ENCODE results near the gene CDO1. TPM values are rescaled to one million over a fixed set of nuclear protein-coding genes. Genes with fewer than 3 reads are reported as not detected.
A peak's percentile ranks its signal among the peaks of the same experiment; 100 is the strongest.
"Not testable (repeated sequence)": the region's sequence is repeated elsewhere in the genome, so short reads cannot be mapped to it uniquely, and the experiment has no call there.

The CDO1 gene
- total RNA-seq, 2 experiments from 2014 or later, result 0.28 to 0.50 TPM

GRCh38 chr5:115818821-115819220 lies 2.4 kb upstream of the CDO1 start:
- no peak for DNase-seq
- Mint-ChIP-seq H3K27ac (no peak overlapping the region), H3K27me3 (peaks cover 81% of the 10 kb centered on the region), H3K9me3 (no peaks in the 10 kb centered on the region), H3K4me3 (no peak overlapping the region), H3K36me3 (ENCODE audit: low read depth) (no peaks in the 10 kb centered on the region), H3K4me1 (peaks cover 27% of the 10 kb centered on the region)
- ChIA-PET CTCF (no interaction called here), POLR2A (interaction anchor here (1.2 kb wide), 1 partner anchor 22 kb away, joined by 3 read pairs; the partner anchor contains the start of gene ATG12)

GRCh38 chr5:115817386-115817785 lies 927 bp upstream of the CDO1 start:
- peaks cover 84% of the 10 kb centered on the region for H3K27me3 Mint-ChIP-seq
- ChIA-PET CTCF (no interaction called here), POLR2A (no interaction called here)
- H3K27ac Mint-ChIP-seq, result no peak overlapping the region
- DNase-seq, result no peak
- no peaks in the 10 kb centered on the region for H3K9me3 Mint-ChIP-seq
- no peaks in the 10 kb centered on the region for H3K36me3 Mint-ChIP-seq (ENCODE audit: low read depth)
- no peak overlapping the region for H3K4me3 Mint-ChIP-seq
- H3K4me1 Mint-ChIP-seq, result peaks cover 36% of the 10 kb centered on the region

GRCh38 chr5:115815693-115816225 lies 700 bp downstream of the CDO1 start:
- no peak overlapping the region for H3K27ac Mint-ChIP-seq

GRCh38 chr5:115815006-115815692 lies 1.3 kb downstream of the CDO1 start:
- H3K9me3 Mint-ChIP-seq, result no peaks in the 10 kb centered on the region
- no peak for DNase-seq
- no peaks in the 10 kb centered on the region for H3K36me3 Mint-ChIP-seq (ENCODE audit: low read depth)
- H3K4me1 Mint-ChIP-seq, result peaks cover 46% of the 10 kb centered on the region
- CTCF ChIA-PET, result interaction anchor here (3.4 kb wide), 1 partner anchor 180 kb away, joined by 13 read pairs; no protein-coding TSS in a partner anchor
- peaks cover 79% of the 10 kb centered on the region for H3K27me3 Mint-ChIP-seq
- peak overlapping the region; percentile 23 for H3K4me3 Mint-ChIP-seq
- POLR2A ChIA-PET, result interaction anchor here (1.7 kb wide), 1 partner anchor 26 kb away, joined by 5 read pairs; the partner anchor contains the start of genes AP3S1 and ATG12
- H3K27ac Mint-ChIP-seq, result no peak overlapping the region

More at GRCh38 chr5:115815693-115816225, 700 bp downstream of the CDO1 start:
- Mint-ChIP-seq H3K36me3 (ENCODE audit: low read depth) (no peaks in the 10 kb centered on the region), H3K4me1 (peaks cover 40% of the 10 kb centered on the region), H3K27me3 (peaks cover 82% of the 10 kb centered on the region), H3K4me3 (peak overlapping the region; percentile 59), H3K9me3 (no peaks in the 10 kb centered on the region)
- no peak for DNase-seq
- ChIA-PET CTCF (interaction anchor here (0.9 to 3.4 kb wide), 3 partner anchors 12 to 181 kb away, joined by 3 to 13 read pairs (median 3); no protein-coding TSS in a partner anchor), POLR2A (interaction anchor here (0.8 to 1.7 kb wide), 2 partner anchors 23 to 25 kb away, joined by 3 to 5 read pairs; partner anchors contain the start of genes AP3S1 and ATG12)

- H3K27ac Mint-ChIP-seq, result no peak overlapping the region
- peaks cover 61% of the 10 kb centered on the region for H3K4me1 Mint-ChIP-seq
- DNase-seq, result peak; percentile 34
- H3K27me3 Mint-ChIP-seq, result peaks cover 68% of the 10 kb centered on the region
- no peak overlapping the region for H3K4me3 Mint-ChIP-seq
- H3K36me3 Mint-ChIP-seq (ENCODE audit: low read depth), result no peaks in the 10 kb centered on the region
- POLR2A ChIA-PET, result no interaction called here
- CTCF ChIA-PET, result interaction anchor here (3.4 kb wide), 1 partner anchor 179 kb away, joined by 13 read pairs; no protein-coding TSS in a partner anchor
- no peaks in the 10 kb centered on the region for H3K9me3 Mint-ChIP-seq
Measured at GRCh38 chr5:115813719-115814118, 2.7 kb downstream of the CDO1 start.

GRCh38 chr5:115812372-115812771 lies 4.1 kb downstream of the CDO1 start:
- peaks cover 73% of the 10 kb centered on the region for H3K4me1 Mint-ChIP-seq
- H3K27me3 Mint-ChIP-seq, result peaks cover 55% of the 10 kb centered on the region
- DNase-seq, result no peak
- H3K36me3 Mint-ChIP-seq (ENCODE audit: low read depth), result peaks cover 3% of the 10 kb centered on the region
- H3K4me3 Mint-ChIP-seq, result no peak overlapping the region
- H3K27ac Mint-ChIP-seq, result no peak overlapping the region
- ChIA-PET CTCF (interaction anchor here (3.4 kb wide), 1 partner anchor 177 kb away, joined by 13 read pairs; no protein-coding TSS in a partner anchor), POLR2A (no interaction called here)
- H3K9me3 Mint-ChIP-seq, result no peaks in the 10 kb centered on the region

GRCh38 chr5:115811406-115811805 lies 5.1 kb downstream of the CDO1 start:
- H3K9me3 Mint-ChIP-seq, result no peaks in the 10 kb centered on the region
- peaks cover 78% of the 10 kb centered on the region for H3K4me1 Mint-ChIP-seq
- no peak overlapping the region for H3K27ac Mint-ChIP-seq
- no peak overlapping the region for H3K4me3 Mint-ChIP-seq
- ChIA-PET CTCF (interaction anchor here (0.7 kb wide), 1 partner anchor 27 kb away, joined by 3 read pairs; no protein-coding TSS in a partner anchor), POLR2A (no interaction called here)
- DNase-seq, result no peak
- peaks cover 4% of the 10 kb centered on the region for H3K36me3 Mint-ChIP-seq (ENCODE audit: low read depth)
- peaks cover 48% of the 10 kb centered on the region for H3K27me3 Mint-ChIP-seq

- Mint-ChIP-seq H3K36me3 (ENCODE audit: low read depth) (peaks cover 4% of the 10 kb centered on the region), H3K27me3 (peaks cover 44% of the 10 kb centered on the region), H3K27ac (no peak overlapping the region), H3K4me3 (no peak overlapping the region), H3K4me1 (peaks cover 77% of the 10 kb centered on the region), H3K9me3 (no peaks in the 10 kb centered on the region)
- DNase-seq, result no peak
- ChIA-PET POLR2A (interaction anchor here (1.6 to 1.7 kb wide), 2 partner anchors 11 to 30 kb away, joined by 4 to 5 read pairs; no protein-coding TSS in a partner anchor), CTCF (interaction anchor here (0.7 to 1.2 kb wide), 3 partner anchors 23 to 182 kb away, joined by 3 to 4 read pairs (median 3); no protein-coding TSS in a partner anchor)
Measured at GRCh38 chr5:115810761-115811160, 5.7 kb downstream of the CDO1 start.

- DNase-seq, result no peak
- H3K4me3 Mint-ChIP-seq, result no peak overlapping the region
- no peaks in the 10 kb centered on the region for H3K9me3 Mint-ChIP-seq
- H3K27me3 Mint-ChIP-seq, result peaks cover 36% of the 10 kb centered on the region
- peaks cover 4% of the 10 kb centered on the region for H3K36me3 Mint-ChIP-seq (ENCODE audit: low read depth)
- peak overlapping the region; percentile 7 for H3K27ac Mint-ChIP-seq
- ChIA-PET CTCF (interaction anchor here (0.8 to 1.3 kb wide), 4 partner anchors 24 to 181 kb away, joined by 3 to 4 read pairs (median 3); no protein-coding TSS in a partner anchor), POLR2A (interaction anchor here (0.6 to 1.7 kb wide), 4 partner anchors 10 to 741 kb away, joined by 3 to 5 read pairs (median 4); no protein-coding TSS in a partner anchor)
- peaks cover 69% of the 10 kb centered on the region for H3K4me1 Mint-ChIP-seq
Measured at GRCh38 chr5:115809946-115810345, 6.5 kb downstream of the CDO1 start.

- CTCF ChIA-PET; DNase-seq; H3K36me3 Mint-ChIP-seq (ENCODE audit: low read depth); H3K9me3 Mint-ChIP-seq; H3K4me3 Mint-ChIP-seq; H3K27ac Mint-ChIP-seq: not testable (repeated sequence)
- Mint-ChIP-seq H3K4me1 (peaks cover 52% of the 10 kb centered on the region), H3K27me3 (peaks cover 22% of the 10 kb centered on the region)
- POLR2A ChIA-PET, result interaction anchor here (1.6 kb wide), 1 partner anchor 34 kb away, joined by 3 read pairs; no protein-coding TSS in a partner anchor
Measured at GRCh38 chr5:115808066-115808465, 8.4 kb downstream of the CDO1 start.

- DNase-seq, result no peak
- Mint-ChIP-seq H3K4me1 (peaks cover 50% of the 10 kb centered on the region), H3K9me3 (no peaks in the 10 kb centered on the region), H3K36me3 (ENCODE audit: low read depth) (peaks cover 4% of the 10 kb centered on the region), H3K27me3 (peaks cover 19% of the 10 kb centered on the region), H3K4me3 (no peak overlapping the region), H3K27ac (no peak overlapping the region)
- CTCF ChIA-PET, result interaction anchor here (1.2 kb wide), 1 partner anchor 173 kb away, joined by 5 read pairs; no protein-coding TSS in a partner anchor
- POLR2A ChIA-PET, result no interaction called here
Measured at GRCh38 chr5:115807654-115808052, 8.8 kb downstream of the CDO1 start.

GRCh38 chr5:115806986-115807653 lies 9.3 kb downstream of the CDO1 start:
- H3K27ac Mint-ChIP-seq, result peak overlapping the region; percentile 16
- peaks cover 49% of the 10 kb centered on the region for H3K4me1 Mint-ChIP-seq
- ChIA-PET POLR2A (interaction anchor here (1.2 kb wide), 1 partner anchor 28 kb away, joined by 4 read pairs; no protein-coding TSS in a partner anchor), CTCF (interaction anchor here (0.9 to 1.2 kb wide), 2 partner anchors 10 to 172 kb away, joined by 3 to 5 read pairs; no protein-coding TSS in a partner anchor)
- peaks cover 18% of the 10 kb centered on the region for H3K27me3 Mint-ChIP-seq
- no peaks in the 10 kb centered on the region for H3K9me3 Mint-ChIP-seq
- peaks cover 4% of the 10 kb centered on the region for H3K36me3 Mint-ChIP-seq (ENCODE audit: low read depth)
- DNase-seq, result no peak
- H3K4me3 Mint-ChIP-seq, result no peak overlapping the region

Data from activated CD4-positive, alpha-beta memory T cell treated with anti-CD3 and anti-CD28 coated beads, Interleukin-2, amount 10 ng/mL, durations not matched to agents 7 days and 5 days (primary cell).